Cardiac muscle cell (in vitro differentiated cells and primary cell): ENCODE measurements around the gene FGF7. TPM values are rescaled to one million over a fixed set of nuclear protein-coding genes. Genes with fewer than 3 reads are reported as not detected.
A peak's percentile ranks its signal among the peaks of the same experiment; 100 is the strongest.
"Not testable (repeated sequence)": the region's sequence is repeated elsewhere in the genome, so short reads cannot be mapped to it uniquely, and the experiment has no call there.

Source experiments
- DNase-seq, 2 donors: peaks; one replicate each; pipeline versions ENCODE4 v3.0.0 to v3.0.0-alpha.2; 2010 to 2017; ENCODE audit warnings: low read depth in 1 of 2, low spot score in 1 of 2
- H3K27ac ChIP-seq: fragments of 200-600 bp; sonication (generic); 2 replicates; pipeline ENCODE4 v1.5.1; 2016
- H3K27me3 ChIP-seq: fragments of 200-600 bp; sonication (generic); 2 replicates; pipeline ENCODE4 v1.6.0; 2016; ENCODE audit warnings: control low read depth
- H3K36me3 ChIP-seq: fragments of 200-600 bp; sonication (generic); 2 replicates; pipeline ENCODE4 v1.5.1; 2016; ENCODE audit warnings: control low read depth
- H3K4me1 ChIP-seq: fragments of 200-600 bp; sonication (generic); 2 replicates; pipeline ENCODE4 v1.8.1; 2017; ENCODE audit warnings: low read depth, mild to moderate bottlenecking, mixed run types
- H3K4me3 ChIP-seq: fragments of 200-600 bp; sonication (generic); 2 replicates; pipeline ENCODE4 v1.5.1; 2016; ENCODE audit warnings: mild to moderate bottlenecking
- H3K9me3 ChIP-seq: fragments of 200-600 bp; sonication (generic); 2 replicates; pipeline ENCODE4 v1.5.1; 2017; ENCODE audit warnings: low read depth, mild to moderate bottlenecking, control low read depth
- polyA plus RNA-seq: library from polyadenylated mRNA; unstranded; fragments of >200 nt; fragmentation: Nextera tagmentation; extraction: Ambion mirVana; gene quantifications from 2 replicates; pipeline ENCODE4 v1.2.1, GENCODE V29; 2016
- total RNA-seq: library from RNA; depleted of rRNA; stranded (reverse); fragments of >200 nt; gene quantifications from 2 replicates; pipeline ENCODE4 v1.2.3, GENCODE V29; 2016
- TF ChIP-seq, protein P1 (sequence below): IDR thresholded peaks from 2 replicates; pipeline ENCODE4 v1.5.1; 2012; ENCODE audit warnings: low read depth, mild to moderate bottlenecking, low read length

Gene FGF7
- total and polyA plus RNA-seq, 2 experiments from 2014 or later = 3.8 to 6.2 TPM

DNA sequence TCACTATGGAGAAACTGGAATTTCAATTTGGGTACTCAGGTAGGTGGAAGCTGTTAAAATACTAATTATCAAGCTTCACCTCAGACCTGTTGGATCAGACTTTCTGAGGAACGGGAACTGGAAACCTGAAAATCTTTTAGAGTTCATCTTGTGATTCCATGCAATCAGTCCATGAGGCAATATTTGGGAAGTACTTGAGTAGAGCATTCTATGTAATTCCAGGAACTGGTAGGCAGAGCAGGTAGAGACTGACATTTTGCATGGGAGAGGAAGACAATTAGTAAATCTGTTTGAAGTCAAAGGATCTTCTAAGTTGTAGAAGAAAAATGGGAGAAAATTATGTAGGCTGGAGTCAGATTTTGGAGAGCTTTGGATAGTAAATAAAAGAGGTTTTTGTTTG, 43.1 kb downstream of the FGF7 start:
- Histone ChIP-seq H3K9me3 (no peaks in the 10 kb centered on the region), H3K4me1 (no peaks in the 10 kb centered on the region), H3K36me3 (no peaks in the 10 kb centered on the region), H3K27ac (no peak overlapping the region), H3K27me3 (no peaks in the 10 kb centered on the region), H3K4me3 (no peak overlapping the region)
- DNase-seq = no peak
- TF ChIP-seq, protein P1, sequence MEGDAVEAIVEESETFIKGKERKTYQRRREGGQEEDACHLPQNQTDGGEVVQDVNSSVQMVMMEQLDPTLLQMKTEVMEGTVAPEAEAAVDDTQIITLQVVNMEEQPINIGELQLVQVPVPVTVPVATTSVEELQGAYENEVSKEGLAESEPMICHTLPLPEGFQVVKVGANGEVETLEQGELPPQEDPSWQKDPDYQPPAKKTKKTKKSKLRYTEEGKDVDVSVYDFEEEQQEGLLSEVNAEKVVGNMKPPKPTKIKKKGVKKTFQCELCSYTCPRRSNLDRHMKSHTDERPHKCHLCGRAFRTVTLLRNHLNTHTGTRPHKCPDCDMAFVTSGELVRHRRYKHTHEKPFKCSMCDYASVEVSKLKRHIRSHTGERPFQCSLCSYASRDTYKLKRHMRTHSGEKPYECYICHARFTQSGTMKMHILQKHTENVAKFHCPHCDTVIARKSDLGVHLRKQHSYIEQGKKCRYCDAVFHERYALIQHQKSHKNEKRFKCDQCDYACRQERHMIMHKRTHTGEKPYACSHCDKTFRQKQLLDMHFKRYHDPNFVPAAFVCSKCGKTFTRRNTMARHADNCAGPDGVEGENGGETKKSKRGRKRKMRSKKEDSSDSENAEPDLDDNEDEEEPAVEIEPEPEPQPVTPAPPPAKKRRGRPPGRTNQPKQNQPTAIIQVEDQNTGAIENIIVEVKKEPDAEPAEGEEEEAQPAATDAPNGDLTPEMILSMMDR = no peak

DNA sequence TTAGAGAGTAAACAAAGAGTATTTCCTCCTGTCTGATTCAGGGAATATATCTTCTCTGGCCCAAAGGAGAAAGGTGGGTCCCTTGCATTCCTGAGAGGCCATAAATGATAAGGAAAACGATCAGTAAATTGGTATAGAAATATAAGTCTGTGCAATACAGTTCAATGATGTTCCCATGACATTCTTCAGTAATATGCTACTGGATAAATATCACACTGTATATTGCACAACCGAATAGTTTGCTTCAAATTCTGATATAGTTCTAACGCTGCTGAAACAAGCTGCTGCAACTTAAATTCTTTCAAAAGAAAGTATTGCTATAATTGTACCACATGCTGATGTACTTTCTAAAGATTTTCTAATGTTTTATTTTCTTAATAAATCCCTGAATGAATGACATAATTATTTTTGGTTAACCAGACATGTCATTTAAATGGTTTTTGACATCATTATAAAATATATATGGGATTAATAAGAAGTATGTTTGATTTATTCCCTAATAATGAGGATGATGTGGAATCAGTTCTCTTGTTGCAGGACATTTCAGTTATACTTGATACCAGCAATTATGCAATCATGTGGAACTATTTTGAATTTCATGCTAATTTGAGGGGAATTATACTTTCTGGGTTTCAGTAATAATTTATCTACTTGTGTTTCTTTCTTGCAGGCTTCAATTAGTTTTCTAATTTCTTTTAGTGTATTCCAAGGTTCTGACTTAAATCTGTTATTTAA, 44.9 kb downstream of the FGF7 start:
- peak in 1 of 2 donors; percentile 59 for DNase-seq
- Histone ChIP-seq H3K27ac (no peak overlapping the region), H3K4me3 (no peak overlapping the region), H3K9me3 (no peaks in the 10 kb centered on the region), H3K4me1 (no peaks in the 10 kb centered on the region), H3K27me3 (no peaks in the 10 kb centered on the region), H3K36me3 (no peaks in the 10 kb centered on the region)
- TF ChIP-seq, protein P1 = no peak

DNA sequence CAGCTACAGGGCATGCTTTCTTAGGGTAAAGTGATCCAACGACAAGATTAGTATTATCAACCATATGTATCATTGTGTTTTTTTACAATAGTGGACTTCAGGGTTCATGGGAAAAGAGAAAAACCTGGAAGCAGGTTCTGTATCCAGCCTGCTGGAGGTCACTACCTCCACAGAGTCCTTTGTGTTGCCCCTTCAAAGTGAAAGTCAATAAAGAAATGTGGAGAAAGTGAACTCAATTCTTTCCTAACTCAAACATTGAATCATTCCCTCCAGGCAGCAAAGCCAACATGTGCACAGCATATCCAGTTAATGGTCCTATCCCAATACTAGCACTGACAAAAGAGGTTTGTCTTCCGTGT, 45.4 kb downstream of the FGF7 start:
- Histone ChIP-seq H3K27me3 (no peaks in the 10 kb centered on the region), H3K4me3 (no peak overlapping the region), H3K4me1 (no peaks in the 10 kb centered on the region), H3K27ac (no peak overlapping the region), H3K9me3 (no peaks in the 10 kb centered on the region), H3K36me3 (no peaks in the 10 kb centered on the region)
- TF ChIP-seq, protein P1 = no peak
- DNase-seq = peak in 1 of 2 donors; percentile 43

DNA sequence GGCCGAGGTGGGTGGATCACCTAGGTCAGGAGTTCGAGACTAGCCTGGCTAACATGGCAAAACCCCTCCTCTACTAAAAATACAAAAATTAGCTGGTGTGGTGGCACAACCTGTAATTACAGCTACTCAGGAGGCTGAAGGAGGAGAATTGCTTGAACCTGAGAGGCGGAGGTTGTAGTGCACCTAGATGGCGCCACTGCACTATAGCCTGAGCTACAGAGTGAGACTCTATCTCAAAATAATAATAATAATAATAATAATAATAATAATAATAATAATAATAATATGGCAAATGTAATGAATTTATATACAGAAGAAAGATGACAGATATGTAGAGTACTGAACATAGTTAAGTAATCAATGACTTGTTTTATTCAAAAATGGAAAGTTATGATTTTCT, 48.2 kb downstream of the FGF7 start:
- H3K9me3 ChIP-seq, H3K27me3 ChIP-seq, H3K4me3 ChIP-seq, DNase-seq, H3K36me3 ChIP-seq, H3K27ac ChIP-seq, H3K4me1 ChIP-seq: not testable (repeated sequence)

DNA sequence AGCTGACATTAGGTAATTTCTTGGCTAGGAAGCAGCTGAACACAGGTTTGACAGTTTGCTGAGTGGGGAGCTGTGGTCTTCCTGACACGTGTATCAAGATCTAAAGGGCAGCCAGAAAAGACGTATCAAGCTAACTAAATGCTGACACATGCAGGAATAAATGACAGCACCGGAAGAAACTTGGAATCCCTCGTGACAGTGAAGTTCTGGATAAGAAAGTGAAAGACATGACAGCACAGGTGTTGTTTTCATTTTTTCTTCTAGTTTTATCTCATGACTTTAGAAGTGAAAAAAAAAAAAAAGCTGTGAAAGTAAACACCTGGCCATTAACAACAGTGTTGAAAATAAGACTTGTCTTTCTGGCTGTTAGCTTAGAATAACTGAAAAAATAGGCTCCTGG, 48.7 kb downstream of the FGF7 start:
- DNase-seq = no peak
- Histone ChIP-seq H3K27ac (no peak overlapping the region), H3K27me3 (no peaks in the 10 kb centered on the region), H3K4me1 (no peaks in the 10 kb centered on the region), H3K9me3 (no peaks in the 10 kb centered on the region), H3K4me3 (no peak overlapping the region), H3K36me3 (no peaks in the 10 kb centered on the region)
- TF ChIP-seq, protein P1 = no peak

DNA sequence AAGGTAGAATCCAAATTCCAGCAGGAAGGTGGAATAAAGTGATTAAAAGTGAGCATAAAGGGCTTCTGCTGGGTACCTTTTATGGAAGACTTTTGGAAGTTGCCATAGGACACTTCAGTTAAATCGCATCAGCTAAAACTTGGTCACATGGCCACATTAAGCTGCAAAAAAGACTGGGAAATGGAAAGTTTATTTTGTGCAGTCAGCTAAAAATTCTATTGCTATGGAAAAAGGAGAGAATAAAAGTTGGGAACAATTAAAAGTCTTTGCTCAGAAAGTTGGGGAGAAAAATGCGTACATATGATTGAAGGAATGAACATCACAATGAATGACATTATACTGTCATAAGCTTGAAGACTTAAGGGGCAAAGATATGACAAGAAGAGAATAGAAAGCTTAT, 49.3 kb downstream of the FGF7 start:
- no peaks in the 10 kb centered on the region for H3K27me3 ChIP-seq
- H3K9me3 ChIP-seq = no peaks in the 10 kb centered on the region
- H3K4me1 ChIP-seq = no peaks in the 10 kb centered on the region
- no peaks in the 10 kb centered on the region for H3K36me3 ChIP-seq
- DNase-seq = no peak
- TF ChIP-seq, protein P1 = no peak
- no peak overlapping the region for H3K27ac ChIP-seq
- no peak overlapping the region for H3K4me3 ChIP-seq
